K562 (cell line): ENCODE results near the gene NOL12. TPM values are rescaled to one million over a fixed set of nuclear protein-coding genes. Genes with fewer than 3 reads are reported as not detected.
A peak's percentile ranks its signal among the peaks of the same experiment; 100 is the strongest.

Experiments
- BRF2 ChIP-seq: IDR thresholded peaks from 3 replicates; pipeline ENCODE4 v1.6.1; 2011; ENCODE audit warnings: borderline replicate concordance, mild to moderate bottlenecking; ENCODE audit not compliant: insufficient read length, insufficient read depth
- COPS2 ChIP-seq: fragments of 450-650 bp; conservative IDR thresholded peaks from 2 replicates; pipeline ENCODE4 v1.6.1; 2016; ENCODE audit warnings: mild to moderate bottlenecking, moderate library complexity
- E2F3 ChIP-seq: fragments of 250-450 bp; sonication (Bioruptor Pico); IDR thresholded peaks from 2 replicates; pipeline ENCODE4 v1.4.0; 2020; ENCODE audit warnings: mild to moderate bottlenecking
- ETS1 ChIP-seq: conservative IDR thresholded peaks from 2 replicates; pipeline ENCODE4 v1.6.1; 2011; ENCODE audit warnings: low read depth, mild to moderate bottlenecking, low read length; ENCODE audit not compliant: control insufficient read depth
- FOXO4 ChIP-seq: fragments of 450-650 bp; formaldehyde crosslinking; IDR thresholded peaks from 2 replicates; pipeline ENCODE4 v1.4.0; 2020; ENCODE audit warnings: mild to moderate bottlenecking, moderate library complexity
- IRF9 ChIP-seq: fragments of 450-650 bp; IDR thresholded peaks from 2 replicates; pipeline ENCODE4 v1.6.1; 2016; ENCODE audit warnings: missing biosample characterization, missing genetic modification characterization
- MAFK ChIP-seq: IDR thresholded peaks from 2 replicates; pipeline ENCODE4 v1.6.1; 2011; ENCODE audit warnings: low read length, improper control_type of control experiment
- MYBL2 ChIP-seq, 2 experiments: fragments of 450-650 bp in 1 of 2; sonication (generic) in 1 of 2; formaldehyde crosslinking in 1 of 2; IDR thresholded peaks; 2 replicates each; pipeline versions ENCODE4 v1.6.1 to v1.8.1; 2017 to 2022; ENCODE audit warnings: borderline replicate concordance in 1 of 2, inconsistent platforms in 1 of 2, low read depth in 1 of 2, mild to moderate bottlenecking in 1 of 2, missing genetic modification reagents in 1 of 2, moderate library complexity in 1 of 2
- PHF21A ChIP-seq: fragments of 450-650 bp; IDR thresholded peaks from 2 replicates; pipeline ENCODE4 v1.6.1; 2017; ENCODE audit warnings: low read depth, borderline replicate concordance
- PHF8 ChIP-seq: fragments of 200-600 bp; sonication (generic); IDR thresholded peaks from 2 replicates; pipeline ENCODE4 v1.6.1; 2012; ENCODE audit warnings: mixed run types, mild to moderate bottlenecking, inconsistent platforms, low read length, moderate library complexity, borderline replicate concordance
- RBBP5 ChIP-seq: fragments of 200-600 bp; sonication (generic); IDR thresholded peaks from 2 replicates; pipeline ENCODE4 v1.6.1; 2012; ENCODE audit warnings: borderline replicate concordance, mild to moderate bottlenecking, low read length, control low read depth, inconsistent platforms; ENCODE audit not compliant: insufficient read depth, poor library complexity, severe bottlenecking
- RERE ChIP-seq: sonication (generic); formaldehyde crosslinking; IDR thresholded peaks from 2 replicates; pipeline ENCODE4 v1.8.0; 2023; ENCODE audit warnings: missing genetic modification reagents, mild to moderate bottlenecking, borderline replicate concordance
- SRSF1 ChIP-seq: fragments of 200-400 bp; formaldehyde crosslinking; IDR thresholded peaks from 2 replicates; pipeline ENCODE4 v1.6.1; 2017; ENCODE audit warnings: mild to moderate bottlenecking, low read depth, low read length, moderate library complexity
- ZNF134 ChIP-seq: fragments of 250-450 bp; sonication (Bioruptor Pico); conservative IDR thresholded peaks from 2 replicates; pipeline ENCODE4 v1.4.0; 2020
- polyA plus RNA-seq, 8 experiments: library from polyadenylated mRNA; depleted of rRNA in 4 of 8; stranded (reverse) in 5 of 8; unstranded in 3 of 8; fragments of >200 nt; fragmentation: Nextera tagmentation in 2 of 8; fragmentation: Illumina TruSeq in 1 of 8; extraction: Ambion mirVana in 2 of 8; extraction: Trizol in 1 of 8; gene quantifications; 2 replicates each; pipeline versions ENCODE4 v1.2.1 to v1.2.3, GENCODE V29; 2011 to 2014; ENCODE audit warnings: inconsistent platforms in 1 of 8, missing spikeins in 1 of 8
- total RNA-seq, 7 experiments: library from RNA; depleted of rRNA in 6 of 7; stranded (reverse); fragments of >200 nt in 6 of 7; fragmentation: Illumina TruSeq in 2 of 7; extraction: Trizol in 2 of 7; gene quantifications; 2 replicates each; pipeline versions ENCODE4 v1.2.1 to v1.2.3, GENCODE V29; 2011 to 2021; ENCODE audit warnings: low replicate concordance in 1 of 7

NOL12 gene
- total and polyA plus RNA-seq, 9 of the 15 experiments (the other 6 are each of a cell fraction or from before 2014, with no cell fraction given), result 2.8 to 40.9 (median 28.5) TPM

- TF ChIP-seq PHF8 (peak; percentile 82; the same call in 1 of the 2 replicates), MYBL2 (IDR thresholded peaks at IDR 0.05; ENCODE audit: low read depth) (no peak), MYBL2 (CRISPR knock-in tag; IDR thresholded peaks at IDR 0.05; ENCODE audit: borderline replicate concordance) (no peak), IRF9 (tag) (no peak), SRSF1 (no peak), E2F3 (no peak), COPS2 (no peak), PHF21A (no peak), RBBP5 (peak; percentile 96), BRF2 (no peak), ZNF134 (no peak), RERE (CRISPR knock-in tag) (no peak), FOXO4 (CRISPR knock-in tag) (no peak), ETS1 (peak; percentile 61; the same call in 1 of the 2 replicates), MAFK (0 out of 2 replicates have a peak, but pooled peaks have one; percentile 4)
Observed at GRCh38 chr22:37686002-37686982, at the start of gene NOL12 (continued).
